ENCODE data around the gene URB2.

Gene URB2

GRCh38 chr1:229671310-229671709, 45.3 kb downstream of the URB2 start:
- H3K4me3 ChIP-seq (ENCODE audit: low read depth, low read length), result no peak overlapping the region
- TF ChIP-seq CTCF (IDR thresholded peaks at IDR 0.05; ENCODE audit: borderline replicate concordance, insufficient read depth, low read depth, low read length), result no peak

GRCh38 chr1:229672246-229672645, 46.2 kb downstream of the URB2 start:
- H3K4me3 ChIP-seq (ENCODE audit: low read depth, low read length), result no peak overlapping the region
- TF ChIP-seq CTCF (IDR thresholded peaks at IDR 0.05; ENCODE audit: borderline replicate concordance, insufficient read depth, low read depth, low read length), result no peak

- no peak overlapping the region for H3K4me3 ChIP-seq (ENCODE audit: low read depth, low read length)
- no peak for TF ChIP-seq CTCF (IDR thresholded peaks at IDR 0.05; ENCODE audit: borderline replicate concordance, insufficient read depth, low read depth, low read length)
These were observed 48.0 kb downstream of the URB2 start for GRCh38 chr1:229674042-229674441.

- TF ChIP-seq CTCF (IDR thresholded peaks at IDR 0.05; ENCODE audit: borderline replicate concordance, insufficient read depth, low read depth, low read length), result no peak
These were observed 49.3 kb downstream of the URB2 start for GRCh38 chr1:229675396-229675795.

GRCh38 chr1:229685149-229685548, 59.1 kb downstream of the URB2 start:
- no peak overlapping the region for H3K4me3 ChIP-seq (ENCODE audit: low read depth, low read length)
- TF ChIP-seq CTCF (IDR thresholded peaks at IDR 0.05; ENCODE audit: borderline replicate concordance, insufficient read depth, low read depth, low read length), result no peak

More at GRCh38 chr1:229675396-229675795, 49.3 kb downstream of the URB2 start:
- H3K4me3 ChIP-seq (ENCODE audit: low read depth, low read length), result no peak overlapping the region

- no peak overlapping the region for H3K4me3 ChIP-seq (ENCODE audit: low read depth, low read length)
- TF ChIP-seq CTCF (IDR thresholded peaks at IDR 0.05; ENCODE audit: borderline replicate concordance, insufficient read depth, low read depth, low read length), result no peak
These were observed 63.2 kb downstream of the URB2 start for GRCh38 chr1:229689273-229689672.

- no peak overlapping the region for H3K4me3 ChIP-seq (ENCODE audit: low read depth, low read length)
- no peak for TF ChIP-seq CTCF (IDR thresholded peaks at IDR 0.05; ENCODE audit: borderline replicate concordance, insufficient read depth, low read depth, low read length)
These were observed 63.9 kb downstream of the URB2 start for GRCh38 chr1:229689904-229690303.

Measured in GM12875 (cell line).